Measurements from ENCODE around the gene GATA1.

GRCh38 chrX:48833542-48834138 is 47.2 kb downstream of the GATA1 start:
- no peak for TF ChIP-seq CTCF (IDR thresholded peaks at IDR 0.05)
- TF ChIP-seq POLR2A (IDR thresholded peaks at IDR 0.05): no peak
- TF ChIP-seq POLR2AphosphoS5 (IDR thresholded peaks at IDR 0.05): no peak
- no peak for TF ChIP-seq EP300 (IDR thresholded peaks at IDR 0.05)
